HG03575 (cell line): ENCODE measurements around the gene DCN.

Experiments used
- ATAC-seq: cut with Tn5 transposase; IDR thresholded peaks from one replicate; pipeline ENCODE4 v1.9.1; 2021; ENCODE audit not compliant: unreplicated experiment, insufficient number of reproducible peaks, low FRiP score; ENCODE audit errors: extremely low read depth

Gene DCN

DNA sequence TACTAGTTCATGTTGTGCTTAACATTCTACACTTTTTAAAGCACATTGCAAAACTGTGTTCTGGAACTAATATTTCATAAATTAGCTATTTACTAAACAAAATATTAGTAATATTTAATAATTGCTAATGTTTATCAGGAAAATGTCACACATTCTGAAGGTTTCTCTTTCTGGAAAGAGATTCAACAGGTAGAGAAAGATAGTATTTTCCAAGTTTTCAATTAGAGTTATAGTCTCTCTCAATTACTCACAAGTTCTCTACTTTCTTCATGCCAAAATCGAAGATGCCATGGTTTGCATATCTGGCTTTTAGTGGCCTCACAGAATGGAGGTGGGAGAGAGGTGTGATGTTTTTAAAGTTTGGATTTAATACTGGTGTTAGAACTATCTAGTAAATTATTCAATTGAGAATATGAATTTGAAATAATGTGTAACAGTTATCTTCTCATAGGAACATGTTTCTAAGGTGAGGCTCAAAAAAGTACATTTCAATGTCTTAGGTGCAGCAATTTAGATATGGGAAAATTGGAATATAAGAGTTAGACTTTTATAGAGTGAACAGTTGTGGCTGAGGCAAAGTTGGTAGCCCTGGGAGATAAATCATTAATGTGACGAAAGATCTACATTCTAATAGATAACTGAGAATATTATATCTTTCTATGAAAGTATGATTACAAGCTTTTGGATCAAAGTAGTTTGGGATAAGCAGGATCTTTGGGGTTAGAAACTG, 72.9 kb downstream of the DCN start:
- no peak for ATAC-seq

DNA sequence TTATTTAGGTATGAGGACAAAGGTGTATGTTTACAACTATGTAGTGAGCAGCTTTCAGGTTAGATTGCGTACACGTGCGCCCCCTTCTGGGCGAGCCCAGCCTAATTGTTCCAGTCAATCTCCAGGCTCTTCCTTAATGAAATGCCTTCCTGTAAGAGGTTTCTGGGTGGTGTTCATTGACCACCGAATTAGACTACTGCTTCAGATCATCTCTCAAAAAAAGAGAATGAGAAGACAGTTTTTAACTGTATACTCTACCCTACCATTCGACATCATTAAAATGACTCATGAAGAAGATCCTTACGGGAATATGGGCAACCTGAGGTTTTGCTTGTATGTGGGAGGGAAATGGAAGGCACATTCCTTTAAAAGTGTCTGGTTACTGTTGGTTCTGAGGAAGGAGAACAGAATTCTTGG, 73.5 kb downstream of the DCN start:
- ATAC-seq = peak; percentile 41

DNA sequence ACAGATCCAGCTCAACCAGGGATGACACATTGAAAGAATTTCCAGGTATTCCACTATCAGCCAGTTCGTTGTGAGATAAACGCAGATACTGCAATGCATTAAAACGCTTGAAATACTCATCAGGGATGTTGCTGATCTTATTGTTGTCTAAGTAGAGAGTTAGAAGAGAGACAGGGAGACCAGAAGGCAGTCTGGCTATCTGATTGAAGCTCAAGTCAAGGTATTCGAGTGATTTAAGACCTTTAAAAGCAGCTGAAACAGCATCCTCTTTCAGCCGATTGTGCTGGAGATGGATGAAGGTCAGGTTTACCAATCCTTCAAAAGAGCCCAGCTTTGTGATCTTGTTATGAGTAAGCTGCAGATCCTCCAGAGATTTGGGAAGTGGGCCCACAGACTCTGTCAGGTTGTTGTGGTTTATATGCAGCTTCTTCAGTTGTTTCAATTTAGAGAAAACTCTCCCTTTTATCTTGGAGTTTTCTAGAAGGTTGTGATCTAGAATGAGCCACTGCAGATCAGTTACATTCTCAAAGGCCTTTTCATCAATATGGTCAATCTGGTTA, 74.3 kb downstream of the DCN start:
- ATAC-seq = no peak

DNA sequence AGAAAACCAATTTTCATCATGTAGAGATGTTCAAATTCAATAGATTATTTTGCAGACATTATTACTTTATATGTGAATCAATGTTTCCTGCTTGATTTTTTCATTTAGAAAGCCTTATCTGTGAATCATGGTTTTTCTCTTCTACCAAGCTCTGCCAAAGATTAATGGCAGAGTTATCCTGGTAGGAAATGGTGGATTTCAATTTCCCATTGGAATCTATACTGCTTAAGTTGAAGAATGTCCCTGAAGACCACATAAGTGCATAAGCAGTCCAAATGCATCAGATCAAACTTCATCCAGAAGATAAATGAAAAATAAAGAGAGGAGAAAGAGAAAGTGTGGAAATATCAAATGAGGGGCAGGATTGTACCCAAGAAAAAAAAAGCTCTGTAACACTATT, 76.3 kb downstream of the DCN start:
- ATAC-seq = no peak

DNA sequence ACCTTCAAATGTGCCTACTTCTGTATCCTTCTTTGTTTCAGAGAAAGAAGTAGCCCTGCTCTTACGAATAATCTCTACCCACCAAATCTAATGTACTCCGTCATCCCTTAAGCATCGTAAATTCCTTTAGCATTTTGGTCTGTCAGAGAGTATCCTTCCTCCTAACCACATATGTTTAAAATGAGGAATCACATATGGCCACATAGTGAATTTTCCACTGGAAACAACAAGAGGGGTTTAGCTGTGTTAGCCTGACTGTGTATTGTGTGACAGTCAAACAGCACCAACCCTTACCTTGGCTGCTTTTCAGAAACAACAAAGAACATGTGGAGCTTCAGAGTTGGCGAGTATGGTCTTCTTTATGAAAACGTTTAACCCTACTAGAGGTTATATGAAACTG, 76.8 kb downstream of the DCN start:
- no peak for ATAC-seq

DNA sequence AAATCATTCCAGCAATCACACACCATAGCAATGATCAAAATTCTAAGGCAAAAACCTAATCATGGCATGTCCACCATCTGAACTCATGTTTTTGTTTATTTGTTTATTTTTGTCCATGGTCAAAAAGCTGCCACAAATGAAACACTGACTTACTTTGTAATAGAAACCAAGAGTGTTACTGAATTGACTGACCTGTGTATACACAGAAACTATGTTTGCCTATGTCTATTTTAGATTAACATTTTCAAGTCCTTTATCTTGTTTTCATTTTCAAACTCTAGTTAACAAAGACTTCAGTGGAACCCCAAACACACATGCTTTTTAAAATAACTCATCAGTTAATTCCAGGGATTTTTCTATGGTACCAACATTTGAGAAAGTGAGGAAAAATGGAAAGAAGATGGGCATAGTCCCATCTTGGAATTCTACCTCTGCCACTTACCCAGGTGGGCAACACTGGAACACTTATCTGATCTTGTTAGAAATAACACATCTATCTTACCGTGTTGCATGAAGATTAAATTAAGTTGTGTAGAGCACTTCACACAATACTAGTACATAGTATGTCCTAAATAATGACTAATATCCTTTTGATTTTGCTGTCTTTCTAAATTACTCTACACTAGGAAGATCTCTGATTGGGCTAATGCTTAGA, 77.7 kb downstream of the DCN start:
- peak; percentile 34 for ATAC-seq

DNA sequence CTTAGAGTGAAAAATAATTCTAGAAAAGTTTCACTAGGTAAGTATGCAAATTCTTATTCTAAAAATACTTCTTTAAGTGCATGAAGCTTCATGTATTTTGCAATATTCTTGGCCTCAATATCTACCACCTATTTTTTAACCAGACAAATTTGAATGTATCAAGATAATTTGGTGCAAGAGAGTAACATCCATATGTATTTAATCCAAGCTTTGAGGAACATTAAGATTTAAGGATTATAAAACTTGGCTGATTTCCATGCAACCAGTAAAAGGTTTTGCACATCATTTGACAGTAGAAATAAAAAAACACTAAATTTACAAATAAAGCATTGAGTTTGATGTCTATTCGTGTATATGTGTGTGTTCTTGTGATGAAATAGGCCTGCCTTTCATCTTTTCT, 79.0 kb downstream of the DCN start:
- ATAC-seq = no peak

DNA sequence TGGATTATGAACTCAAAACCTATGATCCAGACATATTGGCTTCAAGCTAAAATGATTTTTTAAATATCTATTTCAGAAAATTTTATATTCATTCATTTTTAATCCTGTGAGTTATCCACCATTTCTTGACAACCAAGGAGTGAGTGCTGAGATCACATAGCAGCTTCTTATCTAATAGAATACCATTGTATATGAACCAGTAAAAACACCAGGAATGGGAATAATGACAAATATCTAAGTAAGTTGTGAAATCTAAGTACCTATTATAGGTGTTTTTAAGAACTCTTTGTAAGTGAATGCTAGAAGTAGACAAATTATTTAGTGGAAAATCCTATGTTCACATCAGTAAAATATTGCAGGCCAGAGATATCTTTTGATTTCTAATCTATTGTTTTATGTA, 79.5 kb downstream of the DCN start:
- ATAC-seq = no peak

DNA sequence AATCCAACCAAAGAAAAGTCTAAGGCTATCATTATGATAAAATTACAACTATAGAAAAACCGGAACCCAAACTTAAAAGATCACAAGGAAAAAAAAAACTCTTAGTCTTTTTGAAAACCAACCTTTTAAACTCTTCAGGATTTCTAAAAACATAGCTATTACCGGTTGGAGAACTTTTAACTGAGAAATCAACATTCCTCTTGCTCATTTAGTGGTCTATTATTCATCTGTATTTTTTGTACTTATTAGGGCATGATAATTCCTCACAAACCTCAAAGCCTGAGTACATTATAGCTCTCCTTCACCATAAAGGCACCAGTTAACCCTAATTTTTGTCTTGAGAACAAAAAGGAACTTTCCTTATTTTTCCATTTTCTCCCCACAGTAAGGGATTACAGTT, 81.7 kb downstream of the DCN start:
- no peak for ATAC-seq

DNA sequence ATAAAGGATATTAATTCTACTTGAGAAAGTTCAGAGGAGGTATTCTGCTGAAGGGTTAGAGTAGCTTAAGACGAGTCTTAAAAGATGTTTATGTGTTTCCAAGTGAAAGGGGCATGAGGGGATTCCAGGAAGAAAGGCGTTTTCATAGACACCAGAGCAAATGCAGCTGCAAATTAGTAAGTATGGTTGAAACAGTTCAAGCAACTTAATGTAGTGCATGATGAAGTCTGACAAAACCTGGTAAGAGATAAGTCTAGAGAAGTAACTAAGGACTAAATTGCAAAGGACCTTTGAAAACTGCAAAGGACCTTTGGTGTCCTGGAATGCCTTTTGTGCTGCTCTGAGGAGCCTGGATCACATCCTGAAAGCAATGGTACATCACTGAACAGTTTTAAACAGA, 82.8 kb downstream of the DCN start:
- ATAC-seq = no peak

DNA sequence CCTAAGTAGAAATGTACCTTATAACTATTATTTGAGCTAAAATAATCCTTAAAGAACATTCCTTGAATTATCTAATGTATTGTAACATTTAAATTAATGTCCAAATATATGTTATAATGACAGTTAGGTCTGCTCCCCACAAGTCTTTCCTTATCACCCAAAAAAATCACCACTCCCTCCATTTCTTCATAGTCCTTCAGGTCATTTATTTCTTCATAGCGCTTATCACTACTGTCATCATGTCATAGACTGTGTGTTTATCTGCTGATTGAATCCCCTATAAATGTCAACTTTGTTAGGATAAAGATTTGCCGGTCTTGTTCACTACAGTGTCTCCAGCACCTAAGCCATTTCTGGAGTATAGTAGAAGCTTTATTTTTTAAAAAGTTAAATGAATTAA, 83.3 kb downstream of the DCN start:
- ATAC-seq = no peak

DNA sequence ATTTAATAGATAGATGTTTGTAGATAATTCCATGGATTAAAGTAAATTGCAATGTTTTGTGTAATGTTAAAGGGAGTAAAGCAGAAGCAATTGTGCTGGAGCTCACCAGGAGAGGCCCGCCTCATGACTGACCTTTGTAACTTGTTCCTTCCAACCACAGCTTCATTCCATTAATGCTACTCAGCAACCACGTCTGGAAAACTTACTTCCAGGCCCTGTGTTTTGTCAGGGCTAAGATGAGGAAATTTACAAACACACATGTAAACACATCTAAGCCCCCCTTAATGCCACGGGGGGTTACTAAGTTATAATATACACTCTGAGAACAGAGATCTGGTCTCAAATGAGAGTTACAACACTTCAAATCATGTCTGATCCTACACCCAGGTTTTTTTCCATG, 83.7 kb downstream of the DCN start:
- ATAC-seq = no peak

DNA sequence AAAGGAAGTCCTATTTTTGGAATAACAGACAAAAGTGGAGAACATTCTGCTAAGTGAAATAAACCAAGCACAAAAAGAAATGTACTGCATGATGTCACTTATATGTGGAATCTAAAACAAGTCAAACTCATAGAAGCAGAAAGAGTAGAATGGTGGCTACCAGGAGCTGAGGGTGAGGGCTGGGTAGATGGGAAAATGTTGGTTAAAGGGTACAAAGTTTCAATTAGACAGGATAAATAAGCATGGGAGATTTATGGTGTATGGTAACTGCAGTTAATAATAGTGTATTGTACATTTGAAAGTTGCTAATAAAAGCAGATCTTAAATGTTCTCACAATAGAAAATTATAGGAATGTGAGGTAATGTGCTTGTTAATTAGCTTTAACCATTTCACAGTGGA, 84.2 kb downstream of the DCN start:
- ATAC-seq = no peak

DNA sequence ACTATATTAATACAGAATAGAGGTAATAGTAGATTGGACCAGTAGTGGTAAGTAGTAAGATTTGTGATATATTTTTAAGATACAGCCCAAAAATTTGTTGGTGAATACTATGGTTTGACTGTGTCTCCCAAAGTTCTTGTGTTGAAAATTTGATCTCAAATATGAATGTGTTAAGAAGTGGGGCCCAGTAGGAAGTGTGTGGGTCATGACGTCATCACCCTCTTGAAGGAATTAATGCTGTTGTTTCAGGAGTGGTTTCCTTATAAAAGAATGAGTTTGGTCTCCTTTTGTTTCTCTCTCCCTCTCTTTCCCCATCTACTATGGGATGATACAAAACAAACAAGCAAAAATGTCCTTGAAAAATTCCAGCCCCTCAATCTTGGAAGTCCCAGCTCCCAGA, 87.7 kb downstream of the DCN start:
- no peak for ATAC-seq

DNA sequence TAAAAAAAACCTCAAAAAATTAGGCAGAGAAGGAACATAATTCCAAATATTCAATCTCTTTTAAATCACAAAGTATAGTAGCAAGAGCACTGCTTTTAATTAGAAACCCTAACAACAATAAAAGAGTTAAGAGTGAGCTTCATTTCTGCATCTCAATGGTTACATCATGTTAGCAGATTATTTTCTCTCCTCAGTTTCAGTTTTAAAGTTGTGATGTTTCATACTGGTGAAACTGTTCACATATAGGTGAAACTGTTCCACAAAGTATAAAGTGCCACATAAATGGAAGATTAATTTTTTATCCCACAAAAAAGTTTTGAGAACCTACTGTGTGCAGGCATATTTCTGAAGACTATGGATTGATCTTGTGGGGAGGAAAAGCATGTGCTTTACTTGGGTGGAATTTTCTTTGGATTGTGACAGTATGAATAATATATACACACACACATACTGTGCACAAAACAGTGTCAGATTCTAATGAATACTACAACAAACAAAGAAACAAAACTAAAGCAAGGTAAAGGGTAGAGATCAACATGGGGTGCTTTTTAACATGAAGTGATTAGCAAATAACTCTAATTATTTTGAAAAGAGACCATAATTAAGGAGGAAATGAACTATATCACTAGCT, 88.5 kb downstream of the DCN start:
- no peak for ATAC-seq

DNA sequence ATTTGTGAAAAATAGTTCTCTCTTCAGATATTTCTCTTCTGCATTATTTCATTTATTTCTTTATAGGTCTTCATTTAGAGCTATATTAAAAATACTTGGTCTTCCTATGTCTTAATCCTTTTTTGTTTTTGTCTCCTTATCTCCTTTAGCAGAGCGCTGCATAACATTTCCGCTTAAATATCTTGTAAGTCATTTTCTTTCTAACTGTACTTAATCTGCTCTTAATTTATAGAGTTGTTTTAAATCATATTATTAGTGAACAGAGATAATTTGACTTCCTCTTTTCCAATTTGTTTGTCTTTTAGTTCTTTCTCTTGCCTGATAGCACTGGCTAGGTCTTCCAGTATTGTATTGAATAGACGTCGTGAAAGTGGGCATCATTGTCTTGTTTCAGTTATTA, 89.3 kb downstream of the DCN start:
- no peak for ATAC-seq

DNA sequence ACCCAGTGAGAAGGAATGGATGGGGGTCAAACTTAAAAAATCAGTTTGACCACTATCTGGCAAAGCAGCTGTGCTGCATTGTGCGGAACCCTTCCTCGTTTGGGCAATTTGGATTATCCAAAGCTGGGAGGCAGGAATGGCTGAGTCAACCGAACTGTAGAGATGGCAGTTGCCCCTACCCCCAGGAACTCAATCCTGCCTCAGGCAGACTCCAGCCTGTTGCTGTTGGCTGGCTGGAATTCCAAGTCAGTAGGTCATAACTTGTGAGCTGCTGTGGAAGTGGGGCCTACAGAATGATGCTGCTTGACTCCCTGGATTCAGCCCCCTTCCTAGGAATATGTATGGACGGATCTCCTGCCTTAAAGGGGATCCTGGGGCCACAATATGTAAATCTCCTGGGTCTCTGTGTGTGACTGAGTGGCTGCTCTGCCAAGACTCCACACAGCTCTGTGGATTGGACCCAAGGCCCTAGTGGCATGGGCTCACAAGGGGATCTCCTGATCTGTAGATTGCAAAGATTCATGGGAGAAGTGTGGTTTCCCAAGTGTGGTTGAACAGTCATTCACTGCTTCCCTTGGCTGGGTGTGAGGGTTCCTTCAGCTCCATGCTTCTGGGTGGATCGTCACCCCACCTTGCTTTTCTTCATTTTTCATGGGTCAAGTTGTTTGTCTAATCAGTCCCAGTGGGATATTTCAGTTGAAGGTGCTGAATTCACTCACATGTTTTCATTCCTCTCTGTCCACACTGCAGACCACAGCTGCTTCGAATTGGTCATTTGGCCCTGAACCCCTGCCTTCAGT, 90.5 kb downstream of the DCN start:
- ATAC-seq = no peak
